HCT116 (cell line): ENCODE results near the gene CAPZB. TPM values are rescaled to one million over a fixed set of nuclear protein-coding genes. Genes with fewer than 3 reads are reported as not detected.

Source experiments
- ATAC-seq: fragments of 200-7000 bp; cut with Tn5 transposase; 2 replicates; pipeline ENCODE4 v1.9.1; 2020; ENCODE audit warnings: mild to moderate bottlenecking, moderate library complexity
- BruUV-seq: library from RNA; stranded (reverse); fragments of 400-500 nt; replicated peaks from 2 replicates; lab custom pipeline; 2021; lab: Mats Ljungman, UMichigan
- CTCF ChIA-PET: fragments of 300-600 bp; sonication (Branson Sonifier 250); formaldehyde crosslinking; loops from one replicate; lab custom pipeline; 2021; ENCODE audit warnings: antibody characterized with exemption; lab: Charles Lee
- POLR2A ChIA-PET: fragments of 300-600, 350-600 bp; sonication (Branson Sonifier 250); formaldehyde crosslinking; loops from one replicate; lab custom pipeline; 2021; ENCODE audit warnings: antibody characterized with exemption; lab: Charles Lee
- RAD21 ChIA-PET, 2 experiments: fragments of 300-600 bp; sonication (Branson Sonifier 250); formaldehyde crosslinking; loops; one replicate each; lab custom pipeline; 2023; ENCODE audit warnings: low total read pairs in 2 of 2; ENCODE audit not compliant: uncharacterized antibody in 2 of 2, unreplicated experiment in 2 of 2, low non-redundant PET in 1 of 2; lab: Charles Lee
- DNase-seq: peaks from one replicate; pipeline ENCODE4 v3.0.0-alpha.2; 2010; ENCODE audit warnings: low read depth, low spot score
- H2AFZ ChIP-seq: fragments of 200-600 bp; shearing (Covaris generic), sonication (generic); 2 replicates; pipeline ENCODE4 v1.6.1; 2017; ENCODE audit warnings: low read depth, mixed run types, mixed read lengths, antibody characterized with exemption, low read length; ENCODE audit not compliant: poor library complexity, severe bottlenecking
- H3K27ac ChIP-seq: 2 replicates; pipeline ENCODE4 v1.5.1; 2012; ENCODE audit warnings: low read depth, low read length
- H3K27me3 ChIP-seq: fragments of 200-600 bp; sonication (generic); 2 replicates; pipeline ENCODE4 v1.6.1; 2016; ENCODE audit warnings: mixed run types, low read length, mixed read lengths; ENCODE audit not compliant: insufficient read depth
- H3K36me3 ChIP-seq, 2 experiments: fragments of 200-500 bp in 1 of 2; fragments of 200-600 bp in 1 of 2; sonication (Bioruptor generic) in 1 of 2; sonication (generic) in 1 of 2; 2 replicates each; pipeline versions ENCODE4 v1.5.1 to v1.6.1; 2014 to 2016; ENCODE audit warnings: low read length in 2 of 2, inconsistent platforms in 1 of 2, mixed read lengths in 1 of 2, mixed run types in 1 of 2; ENCODE audit not compliant: insufficient read depth in 2 of 2, control insufficient read depth in 1 of 2
- H3K4me1 ChIP-seq, 2 experiments: fragments of 200-600 bp in 1 of 2; sonication (generic) in 1 of 2; 2 replicates each; pipeline versions ENCODE4 v1.5.1 to v1.6.1; 2012 to 2017; ENCODE audit warnings: low read length in 2 of 2, inconsistent platforms in 1 of 2, mild to moderate bottlenecking in 1 of 2, mixed read lengths in 1 of 2, mixed run types in 1 of 2, moderate library complexity in 1 of 2; ENCODE audit not compliant: insufficient read depth in 2 of 2, control insufficient read depth in 1 of 2
- H3K4me2 ChIP-seq: fragments of 200-600 bp; sonication (generic); 2 replicates; pipeline ENCODE4 v1.6.1; 2017; ENCODE audit warnings: mixed run types, low read length, mixed read lengths
- H3K4me3 ChIP-seq, 2 experiments: fragments of 200-600 bp in 1 of 2; sonication (generic) in 1 of 2; replicated peaks in 1 of 2; 2 replicates each; pipeline ENCODE4 v1.5.1; 2011 to 2016; ENCODE audit warnings: low read length in 2 of 2, control low read depth in 1 of 2, low read depth in 1 of 2, mild to moderate bottlenecking in 1 of 2, mixed read lengths in 1 of 2, mixed run types in 1 of 2
- H3K79me2 ChIP-seq: fragments of 200-600 bp; sonication (generic); 2 replicates; pipeline ENCODE4 v1.6.1; 2017; ENCODE audit warnings: mild to moderate bottlenecking, mixed run types, low read length, moderate library complexity, mixed read lengths; ENCODE audit not compliant: insufficient read depth
- H3K9ac ChIP-seq: fragments of 200-600 bp; sonication (generic); 2 replicates; pipeline ENCODE4 v1.6.1; 2016; ENCODE audit warnings: low read length, mixed read lengths
- H3K9me2 ChIP-seq: fragments of 200-600 bp; sonication (generic), shearing (Covaris generic); 2 replicates; pipeline ENCODE4 v1.6.1; 2017; ENCODE audit warnings: mixed run types, mild to moderate bottlenecking, moderate library complexity; ENCODE audit not compliant: insufficient read depth
- H3K9me3 ChIP-seq, 2 experiments: fragments of 200-500 bp in 1 of 2; fragments of 200-600 bp in 1 of 2; sonication (Bioruptor generic) in 1 of 2; sonication (generic) in 1 of 2; 2 replicates each; pipeline ENCODE4 v1.6.1; 2014 to 2017; ENCODE audit warnings: low read length in 2 of 2, mixed read lengths in 2 of 2, inconsistent platforms in 1 of 2, low read depth in 1 of 2, mild to moderate bottlenecking in 1 of 2, mixed run types in 1 of 2, moderate library complexity in 1 of 2; ENCODE audit not compliant: control insufficient read depth in 1 of 2, insufficient read depth in 1 of 2
- H4K20me1 ChIP-seq: fragments of 200-600 bp; sonication (generic), shearing (Covaris generic); 2 replicates; pipeline ENCODE4 v1.6.1; 2017; ENCODE audit warnings: mixed run types, mild to moderate bottlenecking, moderate library complexity; ENCODE audit not compliant: insufficient read depth
- ATF3 ChIP-seq: IDR thresholded peaks from 2 replicates; pipeline ENCODE4 v1.6.1; 2012
- CBX3 ChIP-seq: IDR thresholded peaks from 2 replicates; pipeline ENCODE4 v1.6.1; 2012; ENCODE audit warnings: low read depth
- CEBPB ChIP-seq: IDR thresholded peaks from 2 replicates; pipeline ENCODE4 v1.6.1; 2012; ENCODE audit warnings: low read depth
- CTCF ChIP-seq, 3 experiments: fragments of 200-600 bp in 1 of 3; sonication (generic) in 1 of 3; IDR thresholded peaks in 2 of 3; conservative IDR thresholded peaks in 1 of 3; 2 replicates each; pipeline ENCODE4 v1.5.1; 2012 to 2017; ENCODE audit warnings: low read depth in 2 of 3, low read length in 2 of 3, antibody characterized with exemption in 1 of 3, borderline replicate concordance in 1 of 3, control low read depth in 1 of 3, mild to moderate bottlenecking in 1 of 3, mixed read lengths in 1 of 3, mixed run types in 1 of 3, moderate library complexity in 1 of 3; ENCODE audit not compliant: insufficient read depth in 1 of 3
- ELF1 ChIP-seq: IDR thresholded peaks from 2 replicates; pipeline ENCODE4 v1.6.1; 2012; ENCODE audit warnings: low read depth, borderline replicate concordance
- EZH2 ChIP-seq: fragments of 200-600 bp; sonication (generic); IDR thresholded peaks from 2 replicates; pipeline ENCODE4 v1.6.1; 2017; ENCODE audit warnings: antibody characterized with exemption, mixed run types
- FOSL1 ChIP-seq: IDR thresholded peaks from 2 replicates; pipeline ENCODE4 v1.6.1; 2012; ENCODE audit warnings: low read depth
- JUND ChIP-seq: IDR thresholded peaks from 2 replicates; pipeline ENCODE4 v1.6.1; 2012
- MAX ChIP-seq: IDR thresholded peaks from 2 replicates; pipeline ENCODE4 v1.6.1; 2012
- POLR2A ChIP-seq: IDR thresholded peaks from 2 replicates; pipeline ENCODE4 v1.7.0; 2011; ENCODE audit warnings: borderline replicate concordance; ENCODE audit not compliant: insufficient read depth, insufficient read length; ENCODE audit errors: extremely low read depth
- POLR2AphosphoS5 ChIP-seq: IDR thresholded peaks from 2 replicates; pipeline ENCODE4 v1.6.1; 2011; ENCODE audit warnings: mild to moderate bottlenecking, low read depth, low read length, moderate library complexity
- RAD21 ChIP-seq: IDR thresholded peaks from 2 replicates; pipeline ENCODE4 v1.6.1; 2012; ENCODE audit warnings: low read depth, mild to moderate bottlenecking
- REST ChIP-seq: IDR thresholded peaks from 2 replicates; pipeline ENCODE4 v1.6.1; 2012; ENCODE audit warnings: low read depth
- SP1 ChIP-seq: IDR thresholded peaks from 2 replicates; pipeline ENCODE4 v1.6.1; 2012; ENCODE audit warnings: low read depth
- SRF ChIP-seq: IDR thresholded peaks from 2 replicates; pipeline ENCODE4 v1.6.1; 2012; ENCODE audit warnings: low read depth
- TCF7L2 ChIP-seq: IDR thresholded peaks from 2 replicates; pipeline ENCODE4 v1.7.0; 2011; ENCODE audit warnings: borderline replicate concordance, inconsistent platforms; ENCODE audit not compliant: insufficient read depth, insufficient read length; ENCODE audit errors: extremely low read depth
- ZNF274 ChIP-seq: fragments of 200-500 bp; sonication (Bioruptor generic); IDR thresholded peaks from 2 replicates; pipeline ENCODE4 v1.6.1; 2014; ENCODE audit warnings: mild to moderate bottlenecking, low read depth, low read length, inconsistent platforms
- intact Hi-C: fragments of 100-400 bp; cut with micrococcal nuclease; formaldehyde crosslinking; loops from 2 replicates; pipeline ENCODE4 v1.10.0; 2022
- total RNA-seq: library from RNA; stranded (reverse); gene quantifications from one replicate; pipeline ENCODE4 v1.2.1, GENCODE V29; 2021; ENCODE audit not compliant: unreplicated experiment

CAPZB gene
- total RNA-seq, 1 experiment from 2014 or later, result 203 TPM

- no peaks in the 10 kb centered on the region for H3K9me3 ChIP-seq
- BruUV-seq, result no TSS peak
- no peak for ATAC-seq
- TF ChIP-seq TCF7L2 (no peak), CBX3 (no peak), RAD21 (no peak), SP1 (no peak), SRF (no peak), POLR2A (no peak), FOSL1 (no peak), CEBPB (no peak), ELF1 (no peak), JUND (no peak), EZH2 (no peak), MAX (no peak), ATF3 (no peak), REST (no peak), POLR2AphosphoS5 (no peak), ZNF274 (no peak), CTCF (IDR thresholded peaks at IDR 0.05 in 2 of 3, conservative IDR thresholded peaks at IDR 0.05 in 1 of 3; ENCODE audit: borderline replicate concordance in 1 of 3, insufficient read depth in 1 of 3, low read depth in 2 of 3, low read length in 2 of 3) (no peak)
- no peak overlapping the region for H3K4me3 ChIP-seq
- H3K9me2 ChIP-seq, result no peaks in the 10 kb centered on the region
- no peak overlapping the region for H3K9ac ChIP-seq
- H4K20me1 ChIP-seq, result no peaks in the 10 kb centered on the region
- H3K27me3 ChIP-seq, result no peaks in the 10 kb centered on the region
- no peak overlapping the region for H2AFZ ChIP-seq
- intact Hi-C loops, result no loop called here
- H3K27ac ChIP-seq, result no peak overlapping the region
- H3K4me2 ChIP-seq, result no peak overlapping the region
- ChIA-PET CTCF (no interaction called here), POLR2A (no interaction called here), RAD21 (no interaction called here)
- H3K4me1 ChIP-seq, result no peaks in the 10 kb centered on the region; a peak in 1 of 4 replicates
- no peaks in the 10 kb centered on the region for H3K36me3 ChIP-seq
- DNase-seq, result no peak
- no peaks in the 10 kb centered on the region for H3K79me2 ChIP-seq
These were observed 27.2 kb upstream of the CAPZB start for GRCh38 chr1:19512545-19512944.
